Endothelial cell (in vitro differentiated cells): Measurements from ENCODE around the gene OR51F1. TPM values are rescaled to one million over a fixed set of nuclear protein-coding genes. Genes with fewer than 3 reads are reported as not detected.

Source experiments
- DNase-seq: peaks from one replicate; pipeline ENCODE4 v3.0.0; 2021; ENCODE audit warnings: low spot score
- H3K27ac Mint-ChIP-seq: one replicate; pipeline ENCODE4 v1.8.0; 2021; ENCODE audit warnings: mixed read lengths, inconsistent platforms; ENCODE audit not compliant: unreplicated experiment
- H3K27me3 Mint-ChIP-seq: one replicate; pipeline ENCODE4 v1.8.0; 2021; ENCODE audit warnings: mild to moderate bottlenecking, moderate library complexity, mixed read lengths, inconsistent platforms; ENCODE audit not compliant: unreplicated experiment
- H3K36me3 Mint-ChIP-seq: one replicate; pipeline ENCODE4 v1.8.0; 2021; ENCODE audit warnings: mild to moderate bottlenecking, low read depth, mixed read lengths, inconsistent platforms; ENCODE audit not compliant: unreplicated experiment
- H3K4me1 Mint-ChIP-seq: one replicate; pipeline ENCODE4 v1.8.0; 2021; ENCODE audit warnings: mild to moderate bottlenecking, mixed read lengths, inconsistent platforms; ENCODE audit not compliant: unreplicated experiment
- H3K4me3 Mint-ChIP-seq: one replicate; pipeline ENCODE4 v1.8.0; 2021; ENCODE audit warnings: mild to moderate bottlenecking, mixed read lengths, inconsistent platforms; ENCODE audit not compliant: unreplicated experiment
- H3K9me3 Mint-ChIP-seq: one replicate; pipeline ENCODE4 v1.8.0; 2021; ENCODE audit warnings: mixed read lengths, inconsistent platforms; ENCODE audit not compliant: unreplicated experiment
- total RNA-seq: library from RNA; stranded (reverse); fragmentation: NEBNext Ultra II Directional; extraction: Animal tissue kit (Norgen Biotek cat#: 25700); gene quantifications from one replicate; pipeline ENCODE4 v1.2.1, GENCODE V29; 2021; ENCODE audit not compliant: unreplicated experiment
- TF ChIP-seq, protein P1 (sequence below): fragments of 200-600 bp; sonication (generic); IDR thresholded peaks from one replicate; pipeline ENCODE4 v1.5.0; 2021; ENCODE audit warnings: antibody characterized with exemption; ENCODE audit not compliant: unreplicated experiment

The OR51F1 gene
- total RNA-seq, 1 donor from 2014 or later, result not detected

DNA sequence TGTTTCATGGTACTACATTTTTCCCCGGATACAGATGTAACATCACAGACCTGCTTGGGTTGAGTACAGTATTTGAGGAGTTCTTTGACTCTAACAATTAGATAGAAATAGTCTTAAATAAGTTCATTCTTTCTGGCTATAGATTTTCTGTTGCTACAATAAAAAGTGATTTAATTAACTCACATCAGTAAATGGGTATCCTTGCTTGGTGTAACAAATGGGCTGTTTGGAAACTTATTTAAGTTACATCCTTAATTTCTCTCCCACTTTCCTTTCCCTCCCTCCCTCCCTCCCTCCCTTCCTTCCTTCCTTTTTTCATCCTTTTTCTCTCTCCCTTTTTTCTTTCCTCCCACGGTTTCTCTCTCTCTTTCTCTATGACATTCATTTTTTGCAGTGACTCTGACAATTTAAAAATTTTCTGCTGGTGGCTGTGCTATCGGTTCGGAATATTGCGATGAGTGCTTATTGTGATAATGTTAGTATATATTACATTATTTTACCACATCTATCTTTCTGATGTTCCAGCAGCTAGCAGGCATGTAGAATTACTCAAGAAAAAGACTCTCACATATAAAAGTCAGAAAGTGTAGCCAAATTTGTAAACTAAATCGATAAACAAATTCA, 3.2 kb downstream of the OR51F1 start:
- H3K9me3 Mint-ChIP-seq, result no peaks in the 10 kb centered on the region
- no peak for DNase-seq
- TF ChIP-seq, protein P1, sequence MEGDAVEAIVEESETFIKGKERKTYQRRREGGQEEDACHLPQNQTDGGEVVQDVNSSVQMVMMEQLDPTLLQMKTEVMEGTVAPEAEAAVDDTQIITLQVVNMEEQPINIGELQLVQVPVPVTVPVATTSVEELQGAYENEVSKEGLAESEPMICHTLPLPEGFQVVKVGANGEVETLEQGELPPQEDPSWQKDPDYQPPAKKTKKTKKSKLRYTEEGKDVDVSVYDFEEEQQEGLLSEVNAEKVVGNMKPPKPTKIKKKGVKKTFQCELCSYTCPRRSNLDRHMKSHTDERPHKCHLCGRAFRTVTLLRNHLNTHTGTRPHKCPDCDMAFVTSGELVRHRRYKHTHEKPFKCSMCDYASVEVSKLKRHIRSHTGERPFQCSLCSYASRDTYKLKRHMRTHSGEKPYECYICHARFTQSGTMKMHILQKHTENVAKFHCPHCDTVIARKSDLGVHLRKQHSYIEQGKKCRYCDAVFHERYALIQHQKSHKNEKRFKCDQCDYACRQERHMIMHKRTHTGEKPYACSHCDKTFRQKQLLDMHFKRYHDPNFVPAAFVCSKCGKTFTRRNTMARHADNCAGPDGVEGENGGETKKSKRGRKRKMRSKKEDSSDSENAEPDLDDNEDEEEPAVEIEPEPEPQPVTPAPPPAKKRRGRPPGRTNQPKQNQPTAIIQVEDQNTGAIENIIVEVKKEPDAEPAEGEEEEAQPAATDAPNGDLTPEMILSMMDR, result no peak
- H3K27me3 Mint-ChIP-seq, result no peaks in the 10 kb centered on the region
- H3K4me1 Mint-ChIP-seq, result no peaks in the 10 kb centered on the region
- H3K27ac Mint-ChIP-seq, result no peak overlapping the region
- H3K4me3 Mint-ChIP-seq, result no peak overlapping the region
- no peaks in the 10 kb centered on the region for H3K36me3 Mint-ChIP-seq

DNA sequence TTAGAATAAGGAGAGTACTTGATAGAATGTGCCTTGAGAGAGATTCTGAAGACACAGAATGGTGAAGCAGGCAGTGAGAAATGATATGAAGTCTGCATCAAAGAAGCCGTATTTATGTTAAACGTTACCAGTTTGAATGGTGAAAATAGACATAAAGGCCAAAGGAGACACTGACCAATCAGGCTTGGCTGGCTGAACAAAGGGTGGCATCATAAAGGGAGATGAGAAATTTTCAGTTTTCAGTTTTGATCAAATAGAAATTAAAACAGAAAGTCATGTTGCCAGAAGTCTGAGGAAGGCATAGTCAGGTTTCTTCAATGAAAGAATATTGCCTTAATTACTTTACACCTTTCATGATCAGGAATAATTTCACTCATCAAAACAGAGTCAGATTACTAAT, 6.6 kb downstream of the OR51F1 start:
- H3K36me3 Mint-ChIP-seq, result no peaks in the 10 kb centered on the region
- H3K27ac Mint-ChIP-seq, result no peak overlapping the region
- H3K4me3 Mint-ChIP-seq, result no peak overlapping the region
- H3K4me1 Mint-ChIP-seq, result no peaks in the 10 kb centered on the region
- no peak for DNase-seq
- no peaks in the 10 kb centered on the region for H3K27me3 Mint-ChIP-seq
- TF ChIP-seq, protein P1, result no peak
- no peaks in the 10 kb centered on the region for H3K9me3 Mint-ChIP-seq

DNA sequence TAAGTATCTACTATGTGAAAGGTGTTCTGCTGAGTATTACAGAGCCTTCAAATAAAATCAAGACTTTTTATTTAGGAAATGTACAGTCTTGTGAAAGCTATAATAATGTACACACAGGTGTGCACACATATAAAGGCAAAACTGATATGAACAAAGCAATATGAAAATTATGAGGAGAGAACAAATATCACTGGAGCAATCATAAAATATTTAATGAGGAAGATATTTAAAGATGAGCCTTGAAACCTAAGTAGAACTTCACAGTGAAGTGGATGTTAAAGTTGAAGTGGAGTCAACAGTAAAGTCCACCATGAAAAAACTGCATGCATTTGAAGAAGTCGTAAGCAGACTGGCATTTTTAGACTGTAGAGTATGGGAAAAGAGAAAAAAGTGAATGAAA, 18.5 kb downstream of the OR51F1 start:
- TF ChIP-seq, protein P1, result no peak
- H3K9me3 Mint-ChIP-seq, result no peaks in the 10 kb centered on the region
- H3K27ac Mint-ChIP-seq, result no peak overlapping the region
- no peak overlapping the region for H3K4me3 Mint-ChIP-seq
- H3K27me3 Mint-ChIP-seq, result no peaks in the 10 kb centered on the region
- no peaks in the 10 kb centered on the region for H3K36me3 Mint-ChIP-seq
- no peaks in the 10 kb centered on the region for H3K4me1 Mint-ChIP-seq
- DNase-seq, result no peak

DNA sequence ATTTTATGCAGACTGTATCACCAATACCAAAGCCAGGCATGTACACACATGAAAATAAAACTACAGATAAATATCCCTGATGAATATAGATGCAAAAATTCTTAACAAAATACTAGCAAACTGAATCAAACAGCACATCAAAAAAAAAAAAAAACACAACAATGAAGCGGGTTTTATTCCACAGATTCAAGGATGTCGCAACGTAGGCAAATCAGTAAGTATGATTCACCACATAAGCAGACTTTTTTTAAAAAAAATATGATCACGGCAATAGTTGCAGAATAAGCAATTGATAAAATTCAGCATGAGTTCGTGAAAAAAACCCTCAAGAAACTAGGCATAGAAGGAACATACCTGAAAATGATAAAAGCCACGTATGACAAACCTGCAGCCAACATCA, 21.3 kb downstream of the OR51F1 start:
- no peak for DNase-seq
- TF ChIP-seq, protein P1, result no peak
- Mint-ChIP-seq H3K4me1 (no peaks in the 10 kb centered on the region), H3K36me3 (no peaks in the 10 kb centered on the region), H3K27ac (no peak overlapping the region), H3K27me3 (no peaks in the 10 kb centered on the region), H3K4me3 (no peak overlapping the region), H3K9me3 (no peaks in the 10 kb centered on the region)

DNA sequence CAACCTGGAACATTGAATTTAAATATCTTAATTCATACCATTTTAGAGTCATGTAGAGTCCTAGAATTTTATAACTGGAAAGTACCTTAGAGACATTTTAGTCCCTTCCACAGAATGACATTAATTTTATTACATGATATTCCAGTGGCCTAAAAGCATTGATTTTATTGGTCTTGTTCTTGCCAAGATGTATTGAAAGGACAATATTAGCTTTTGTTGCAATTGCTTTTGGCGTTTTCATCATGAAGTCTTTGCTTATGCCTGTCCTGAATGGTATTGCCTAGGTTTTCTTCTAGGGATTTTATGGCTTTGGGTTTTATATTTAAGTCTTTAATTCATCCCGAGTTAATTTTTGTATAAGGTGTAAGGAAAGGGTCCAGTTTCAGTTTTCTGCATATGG, 29.0 kb downstream of the OR51F1 start:
- Mint-ChIP-seq H3K27me3 (no peaks in the 10 kb centered on the region), H3K9me3 (no peaks in the 10 kb centered on the region), H3K36me3 (no peaks in the 10 kb centered on the region), H3K4me1 (no peaks in the 10 kb centered on the region), H3K27ac (no peak overlapping the region), H3K4me3 (no peak overlapping the region)
- TF ChIP-seq, protein P1, result no peak
- no peak for DNase-seq
